IPS DF 4.7 (cell line): ENCODE results near the gene MARCHF3.
"Not testable (repeated sequence)": the region's sequence is repeated elsewhere in the genome, so short reads cannot be mapped to it uniquely, and the experiment has no call there.

Experiments used
- DNase-seq: peaks from one replicate; pipeline ENCODE4 v3.0.0-alpha.2; 2013; ENCODE audit warnings: low spot score; ENCODE audit errors: extremely low read depth

The MARCHF3 gene

GRCh38 chr5:127051591-127051990, 21.2 kb upstream of the MARCHF3 start:
- no peak for DNase-seq

- DNase-seq = no peak
These were observed 16.1 kb upstream of the MARCHF3 start for GRCh38 chr5:127046343-127047072.

GRCh38 chr5:127042593-127042992, 12.2 kb upstream of the MARCHF3 start:
- no peak for DNase-seq

- DNase-seq = no peak
These were observed 11.2 kb upstream of the MARCHF3 start for GRCh38 chr5:127041571-127041970.

- DNase-seq = no peak
These were observed 10.6 kb upstream of the MARCHF3 start for GRCh38 chr5:127040796-127041520.

GRCh38 chr5:127038550-127038949, 8.2 kb upstream of the MARCHF3 start:
- DNase-seq = no peak

- DNase-seq = no peak
These were observed 1.5 kb upstream of the MARCHF3 start for GRCh38 chr5:127031863-127032232.

GRCh38 chr5:127031147-127031862, 947 bp upstream of the MARCHF3 start:
- no peak for DNase-seq

GRCh38 chr5:127029581-127030258, 638 bp downstream of the MARCHF3 start:
- peak; percentile 56 for DNase-seq

- no peak for DNase-seq
These were observed 1.4 kb downstream of the MARCHF3 start for GRCh38 chr5:127028822-127029457.

GRCh38 chr5:127027539-127027938, 2.8 kb downstream of the MARCHF3 start:
- DNase-seq = no peak

- no peak for DNase-seq
These were observed 4.2 kb downstream of the MARCHF3 start for GRCh38 chr5:127026166-127026565.

GRCh38 chr5:127025467-127025866, 4.9 kb downstream of the MARCHF3 start:
- DNase-seq = no peak

- no peak for DNase-seq
These were observed 5.5 kb downstream of the MARCHF3 start for GRCh38 chr5:127024821-127025220.

GRCh38 chr5:127023552-127024191, 6.7 kb downstream of the MARCHF3 start:
- not testable (repeated sequence) for DNase-seq

- DNase-seq = no peak
These were observed 7.5 kb downstream of the MARCHF3 start for GRCh38 chr5:127022846-127023245.

- DNase-seq = no peak
These were observed 10.4 kb downstream of the MARCHF3 start for GRCh38 chr5:127019928-127020327.

- DNase-seq = not testable (repeated sequence)
These were observed 13.6 kb downstream of the MARCHF3 start for GRCh38 chr5:127016722-127017121.

GRCh38 chr5:127015716-127016115, 14.6 kb downstream of the MARCHF3 start:
- DNase-seq = no peak

- DNase-seq = no peak
These were observed 15.8 kb downstream of the MARCHF3 start for GRCh38 chr5:127014573-127014972.

GRCh38 chr5:127013407-127013806, 17.0 kb downstream of the MARCHF3 start:
- DNase-seq = no peak
